ENCODE measurements around the gene PLRG1. TPM values are rescaled to one million over a fixed set of nuclear protein-coding genes. Genes with fewer than 3 reads are reported as not detected.

The PLRG1 gene
- total and polyA plus RNA-seq, 4 donors = 27.2 to 51.5 (median 29.9) TPM

GRCh38 chr4:154589296-154590197 lies 39.3 kb upstream of the PLRG1 start:
- Histone ChIP-seq H3K9ac (ENCODE audit: low read depth in 1 of 2, low read length in 2 of 2) (peak overlapping the region; percentile 93 to 97), H3K27ac (ENCODE audit: low read depth in 1 of 2, low read length in 2 of 2) (peak overlapping the region; percentile 62 to 84), H3K27me3 (ENCODE audit: control insufficient read depth in 4 of 4, insufficient read depth in 4 of 4, low read length in 3 of 4) (no peaks in the 10 kb centered on the region), H3K4me3 (ENCODE audit: low read depth in 1 of 3, low read length in 3 of 3) (peak overlapping the region; percentile 43 to 99 (median 94)), H3K9me3 (ENCODE audit: control insufficient read depth in 4 of 4, low read length in 3 of 4) (no peaks in the 10 kb centered on the region), H3K36me3 (ENCODE audit: control insufficient read depth in 4 of 4, insufficient read depth in 3 of 4, low read depth in 1 of 4, low read length in 3 of 4) (peaks cover 2 to 35% (median 29%) of the 10 kb centered on the region in 4 donors), H3K4me1 (ENCODE audit: control insufficient read depth in 4 of 4, insufficient read depth in 4 of 4, low read length in 3 of 4) (peaks cover 5 to 51% (median 33%) of the 10 kb centered on the region in 4 donors)
- WGBS = 35% methylated on average over 7 of the region's 7 CpGs
- no peak for DNase-seq (ENCODE audit: low spot score)
- TF ChIP-seq FOXA2 (IDR thresholded peaks at IDR 0.05) (no peak), RXRA (IDR thresholded peaks at IDR 0.05) (no peak), RAD21 (IDR thresholded peaks at IDR 0.05) (no peak), NR2F2 (IDR thresholded peaks at IDR 0.05) (no peak), GABPA (IDR thresholded peaks at IDR 0.05 in 1 of 2, conservative IDR thresholded peaks at IDR 0.05 in 1 of 2) (no peak), REST (IDR thresholded peaks at IDR 0.05) (no peak), EGR1 (IDR thresholded peaks at IDR 0.05; ENCODE audit: low read depth in 2 of 2) (no peak)
- TF ChIP-seq, protein P1, sequence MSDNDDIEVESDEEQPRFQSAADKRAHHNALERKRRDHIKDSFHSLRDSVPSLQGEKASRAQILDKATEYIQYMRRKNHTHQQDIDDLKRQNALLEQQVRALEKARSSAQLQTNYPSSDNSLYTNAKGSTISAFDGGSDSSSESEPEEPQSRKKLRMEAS (IDR thresholded peaks at IDR 0.05) = no peak

- TF ChIP-seq FOXA2 (IDR thresholded peaks at IDR 0.05) (no peak), TAF1 (conservative IDR thresholded peaks at IDR 0.05) (peak; percentile 21), RAD21 (IDR thresholded peaks at IDR 0.05) (no peak), FOXA1 (IDR thresholded peaks at IDR 0.05) (no peak), SP1 (IDR thresholded peaks at IDR 0.05) (no peak), RXRA (IDR thresholded peaks at IDR 0.05) (peak in 1 of 2 donors; percentile 16)
- TF ChIP-seq, protein P2, sequence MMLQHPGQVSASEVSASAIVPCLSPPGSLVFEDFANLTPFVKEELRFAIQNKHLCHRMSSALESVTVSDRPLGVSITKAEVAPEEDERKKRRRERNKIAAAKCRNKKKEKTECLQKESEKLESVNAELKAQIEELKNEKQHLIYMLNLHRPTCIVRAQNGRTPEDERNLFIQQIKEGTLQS (IDR thresholded peaks at IDR 0.05) = peak; percentile 29
- Histone ChIP-seq H3K27ac (ENCODE audit: low read depth in 1 of 2, low read length in 2 of 2) (peak overlapping the region; percentile 18 to 84), H3K9ac (ENCODE audit: low read depth in 1 of 2, low read length in 2 of 2) (peak overlapping the region; percentile 93 to 97), H3K36me3 (ENCODE audit: control insufficient read depth in 4 of 4, insufficient read depth in 3 of 4, low read depth in 1 of 4, low read length in 3 of 4) (peaks cover 2 to 35% (median 29%) of the 10 kb centered on the region in 4 donors), H3K4me1 (ENCODE audit: control insufficient read depth in 4 of 4, insufficient read depth in 4 of 4, low read length in 3 of 4) (peaks cover 5 to 38% (median 21%) of the 10 kb centered on the region in 4 donors), H3K4me3 (ENCODE audit: low read depth in 1 of 3, low read length in 3 of 3) (peak overlapping the region; percentile 39 to 99 (median 94)), H3K27me3 (ENCODE audit: control insufficient read depth in 4 of 4, insufficient read depth in 4 of 4, low read length in 3 of 4) (no peaks in the 10 kb centered on the region), H3K9me3 (ENCODE audit: control insufficient read depth in 4 of 4, low read length in 3 of 4) (no peaks in the 10 kb centered on the region)
- DNase-seq (ENCODE audit: low spot score) = no peak
- 37% methylated on average over 2 of the region's 2 CpGs for WGBS
Measured at GRCh38 chr4:154588198-154588597, 38.0 kb upstream of the PLRG1 start.

Data from liver (tissue), 9 donors.